GM21825 (cell line): Measurements from ENCODE around the gene DOCK7.
"Not testable (repeated sequence)": the region's sequence is repeated elsewhere in the genome, so short reads cannot be mapped to it uniquely, and the experiment has no call there.

Experiments
- ATAC-seq: cut with Tn5 transposase; IDR thresholded peaks from one replicate; pipeline ENCODE4 v1.9.1; 2021; ENCODE audit warnings: mild to moderate bottlenecking, moderate library complexity; ENCODE audit not compliant: unreplicated experiment

DOCK7 gene

DNA sequence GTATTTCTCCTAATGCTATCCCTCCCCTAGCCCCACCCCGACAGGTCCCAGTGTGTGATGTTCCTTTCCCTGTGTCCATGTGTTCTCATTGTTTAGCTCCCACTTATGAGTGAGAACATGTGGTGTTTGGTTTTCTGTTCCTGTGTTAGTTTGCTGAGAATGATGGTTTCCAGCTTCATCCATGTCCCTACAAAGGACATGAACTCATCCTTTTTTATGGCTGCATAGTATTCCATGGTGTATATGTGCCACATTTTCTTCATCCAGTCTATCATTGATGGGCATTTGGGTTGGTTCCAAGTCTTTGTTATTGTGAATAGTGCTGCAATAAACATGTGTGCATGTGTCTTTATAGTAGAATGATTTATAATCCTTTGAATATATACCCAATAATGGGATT is 77.6 kb downstream of the DOCK7 start:
- ATAC-seq, result not testable (repeated sequence)

DNA sequence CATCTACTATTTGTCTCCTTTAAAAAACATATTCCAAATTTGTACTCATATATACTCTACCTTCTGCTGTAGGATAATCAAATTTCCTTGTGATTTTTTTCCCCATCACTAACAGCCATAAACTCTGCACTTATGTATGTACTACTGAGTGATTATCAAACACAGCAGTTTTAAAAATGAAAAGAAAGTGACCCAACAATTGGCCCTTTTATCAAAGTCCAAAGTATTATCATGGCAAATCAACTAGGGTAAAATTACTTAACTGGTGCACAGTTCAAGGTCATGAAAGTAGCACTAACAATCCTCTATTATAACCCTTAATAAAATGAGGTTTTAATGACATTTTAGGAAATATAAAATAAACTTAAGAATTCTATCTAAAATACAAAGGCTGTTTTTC is 79.3 kb downstream of the DOCK7 start:
- ATAC-seq, result no peak

DNA sequence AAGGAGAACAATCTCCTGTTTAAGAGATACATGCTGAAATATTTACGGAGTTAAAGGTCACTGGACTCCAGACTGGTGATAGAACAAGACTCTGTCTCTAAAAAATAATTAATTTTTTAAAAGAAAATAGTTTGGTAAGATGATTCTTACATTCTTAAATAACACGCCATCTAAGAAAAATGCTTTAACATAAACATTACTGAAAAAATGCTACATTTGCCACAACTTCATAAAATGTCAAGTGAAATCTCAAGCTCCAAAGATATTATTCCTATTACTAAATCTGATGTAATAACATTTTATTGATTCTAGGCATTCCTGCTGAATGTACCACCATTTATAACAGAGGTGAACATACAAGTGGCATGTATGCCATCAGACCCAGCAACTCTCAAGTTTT is 86.7 kb downstream of the DOCK7 start:
- no peak for ATAC-seq

DNA sequence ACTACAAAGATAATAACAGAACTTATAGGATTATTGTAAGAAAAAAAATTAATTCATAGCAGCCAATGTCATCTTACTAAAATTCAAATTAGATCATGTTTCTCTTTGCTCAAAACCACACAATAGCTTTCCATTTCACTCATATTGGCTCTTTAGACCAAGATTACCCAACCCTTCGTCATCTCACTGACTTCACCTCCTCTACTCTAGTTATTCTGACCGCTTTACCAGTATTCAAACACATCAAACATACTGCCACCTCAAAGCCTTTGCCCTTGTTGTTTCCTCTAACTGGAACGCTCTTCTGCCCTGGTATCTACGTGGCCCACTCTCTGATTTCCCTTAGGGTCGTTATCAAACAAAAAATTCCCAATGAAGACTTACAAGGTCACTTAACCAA is 89.1 kb downstream of the DOCK7 start:
- ATAC-seq, result no peak

DNA sequence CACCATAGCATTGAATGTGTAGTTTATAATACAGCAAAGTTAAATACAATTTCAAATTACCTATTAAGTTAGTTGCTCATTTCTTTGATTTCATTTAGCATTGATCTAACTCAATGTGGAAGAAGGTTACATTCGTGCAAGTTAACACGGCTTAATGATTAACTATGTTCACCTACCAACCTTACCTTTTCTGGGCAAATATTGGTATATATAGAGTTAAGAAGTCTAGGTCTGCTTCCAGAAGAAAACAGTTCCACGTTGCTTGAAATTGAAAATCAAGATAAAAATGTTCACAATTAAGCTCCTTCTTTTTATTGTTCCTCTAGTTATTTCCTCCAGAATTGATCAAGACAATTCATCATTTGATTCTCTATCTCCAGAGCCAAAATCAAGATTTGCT is 90.9 kb downstream of the DOCK7 start, which contains the start of gene ANGPTL3:
Gene ANGPTL3 (plus strand): TSS at position 240 of the 400 bp plus-strand sequence. CDS start 47 bp downstream, at position 287.
- no peak for ATAC-seq

DNA sequence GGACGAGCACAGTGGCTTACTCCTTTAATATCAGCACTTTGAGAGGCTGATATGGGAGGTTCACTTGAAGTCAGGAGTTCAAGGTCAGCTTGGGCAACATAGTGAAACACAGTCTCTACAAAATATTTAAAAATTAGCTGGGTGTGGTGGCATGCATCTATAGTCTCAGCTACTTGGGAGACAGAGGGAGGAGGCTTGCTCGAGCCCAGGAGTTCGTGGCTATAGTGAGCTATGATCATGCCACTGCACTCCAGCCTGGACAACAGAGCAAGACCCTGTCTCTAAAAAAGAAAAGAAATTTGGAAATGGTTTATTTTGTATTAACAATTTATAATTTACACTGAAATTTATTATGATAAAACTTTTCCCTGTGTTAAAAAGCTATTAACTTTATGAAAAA is 92.5 kb downstream of the DOCK7 start:
- no peak for ATAC-seq

DNA sequence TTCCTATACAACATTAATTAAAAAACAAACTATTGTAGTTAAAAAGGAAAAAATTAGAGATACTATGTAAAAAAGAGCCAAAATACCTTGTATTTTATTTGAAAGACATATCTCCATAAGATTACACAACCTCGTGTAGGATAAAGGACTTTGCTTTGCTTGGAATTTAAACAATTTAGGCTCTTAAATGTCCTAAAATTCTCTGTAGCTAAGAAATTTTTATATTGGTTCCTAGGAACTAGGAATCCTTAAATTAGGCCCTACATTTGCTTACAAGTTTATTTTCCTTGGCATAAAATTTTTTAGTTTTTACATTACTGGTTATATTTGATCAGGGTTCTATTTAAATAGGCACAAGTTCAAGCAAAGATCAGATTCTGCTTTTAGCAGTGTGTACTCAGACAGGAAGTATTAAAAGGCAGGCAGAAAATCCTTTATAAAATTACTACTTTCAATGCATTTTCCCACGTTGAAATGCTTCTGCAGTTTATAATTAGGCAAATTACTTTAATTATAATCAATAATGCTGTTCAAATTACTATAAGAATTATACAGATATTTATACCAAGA is 94.3 kb downstream of the DOCK7 start:
- no peak for ATAC-seq

DNA sequence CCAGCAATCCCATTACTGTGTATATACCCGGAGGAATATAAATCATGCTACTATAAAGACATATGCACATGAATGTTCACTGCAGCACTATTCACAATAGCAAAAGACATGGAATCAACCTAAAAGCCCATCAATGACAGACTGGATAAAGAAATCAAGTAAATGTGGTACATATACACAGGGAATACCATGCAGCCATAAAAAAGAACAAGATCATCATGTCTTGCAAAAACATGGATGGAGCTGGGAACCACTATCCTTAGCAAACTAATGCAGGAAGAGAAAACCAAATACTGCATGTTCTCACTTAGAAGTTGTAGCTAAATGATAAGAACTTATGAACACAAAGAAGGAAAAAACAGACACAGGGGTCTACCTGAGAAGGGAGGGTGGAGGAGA is 97.2 kb downstream of the DOCK7 start:
- no peak for ATAC-seq

DNA sequence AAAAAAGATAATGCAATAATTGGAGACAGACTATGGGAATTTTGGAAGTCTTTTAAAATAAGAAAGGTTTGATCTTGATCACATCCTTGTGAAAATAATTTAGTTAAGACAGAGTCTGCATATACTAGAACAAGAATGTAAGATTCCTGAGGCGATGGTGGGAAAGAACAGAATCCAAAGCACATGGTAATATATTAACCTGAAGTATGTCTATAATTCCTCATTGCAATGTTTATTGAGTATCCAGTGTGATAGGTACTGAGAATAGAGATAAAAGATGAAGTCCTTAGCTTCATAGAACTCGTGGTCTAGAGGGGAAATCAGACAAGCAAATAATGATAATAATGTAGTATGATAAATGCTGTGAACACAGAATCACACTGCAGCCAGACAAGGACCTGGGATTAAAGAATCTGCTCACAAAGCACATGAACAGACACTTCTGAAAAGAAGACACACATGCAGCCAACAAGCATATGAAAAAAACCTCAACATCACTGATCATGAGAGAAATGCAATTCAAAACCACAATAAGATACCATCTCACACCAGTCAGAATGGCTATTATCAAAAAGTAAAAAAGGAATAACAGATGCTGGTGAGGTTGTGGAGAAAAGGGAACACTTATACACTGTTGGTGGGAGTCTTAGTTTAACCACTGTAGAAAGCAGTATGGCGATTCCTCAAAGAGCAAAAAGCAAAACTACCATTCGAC is 97.8 kb downstream of the DOCK7 start:
- no peak for ATAC-seq

DNA sequence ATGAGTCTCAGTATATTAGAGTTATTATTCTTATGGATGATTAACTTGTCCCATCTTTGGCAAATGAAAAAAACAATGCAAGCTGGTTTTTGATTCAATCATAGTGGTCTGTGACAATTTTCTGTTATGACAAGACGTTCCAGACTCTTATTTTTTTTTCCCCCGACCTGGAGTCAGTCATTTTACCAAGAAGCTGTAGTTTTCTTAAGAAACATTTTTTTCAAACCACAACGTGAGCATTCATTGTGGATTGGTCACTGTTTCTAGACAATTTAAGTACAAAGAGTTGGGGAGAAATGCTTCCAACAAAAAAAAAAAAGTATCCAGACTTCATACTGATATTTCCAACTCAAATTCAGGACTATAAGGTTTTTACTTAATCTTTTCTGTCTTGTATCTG is 98.9 kb downstream of the DOCK7 start:
- ATAC-seq, result no peak

DNA sequence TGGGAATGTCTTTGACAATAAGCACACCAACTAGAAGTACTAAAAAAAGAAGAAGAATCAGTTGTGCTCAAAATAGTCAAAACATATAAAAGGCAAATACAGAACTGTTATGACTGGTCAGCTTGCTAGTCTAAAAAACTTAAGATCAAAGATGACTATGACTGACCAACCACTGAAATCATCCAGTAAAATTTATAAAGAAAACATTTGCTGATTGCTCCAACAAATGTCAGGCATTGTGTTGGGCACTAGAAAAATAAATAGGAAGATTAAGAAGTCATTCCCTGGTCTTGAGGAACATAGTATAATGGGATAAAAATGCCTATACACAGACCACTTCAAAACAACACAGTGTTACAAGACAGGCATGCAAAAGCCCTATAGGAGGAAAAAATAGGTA is 100.2 kb downstream of the DOCK7 start:
- ATAC-seq, result no peak

DNA sequence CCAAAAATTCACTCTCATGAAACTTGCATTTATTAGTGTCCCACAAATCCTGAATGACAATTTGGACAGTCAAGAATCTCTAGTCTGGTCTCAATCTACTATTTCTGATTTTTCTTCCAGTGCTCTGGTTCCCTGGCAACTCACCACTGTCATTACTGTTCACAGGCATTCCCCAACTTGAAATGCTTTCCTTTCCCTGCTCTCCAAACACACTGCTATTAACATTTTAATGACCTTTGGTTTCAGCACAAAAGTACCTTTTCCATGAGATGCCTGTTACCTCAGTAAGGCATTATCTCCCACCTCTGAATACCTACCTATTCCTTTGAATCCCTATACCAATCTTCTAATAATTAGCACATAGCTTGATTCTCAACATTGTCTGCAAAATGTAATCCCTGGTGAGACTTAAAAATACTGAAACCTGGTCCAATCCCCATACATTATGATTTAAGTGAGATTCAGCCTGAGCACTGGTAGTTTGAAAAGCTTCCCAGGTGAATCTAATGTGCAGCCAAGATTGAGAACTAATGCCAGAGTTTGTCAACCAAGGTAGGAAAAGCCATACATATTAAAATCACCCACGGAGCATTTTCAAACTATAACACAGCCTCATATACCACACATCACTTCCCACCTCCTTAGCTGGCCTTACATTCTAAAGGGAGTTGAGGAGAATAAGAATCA is 102.6 kb downstream of the DOCK7 start:
- ATAC-seq, result no peak

DNA sequence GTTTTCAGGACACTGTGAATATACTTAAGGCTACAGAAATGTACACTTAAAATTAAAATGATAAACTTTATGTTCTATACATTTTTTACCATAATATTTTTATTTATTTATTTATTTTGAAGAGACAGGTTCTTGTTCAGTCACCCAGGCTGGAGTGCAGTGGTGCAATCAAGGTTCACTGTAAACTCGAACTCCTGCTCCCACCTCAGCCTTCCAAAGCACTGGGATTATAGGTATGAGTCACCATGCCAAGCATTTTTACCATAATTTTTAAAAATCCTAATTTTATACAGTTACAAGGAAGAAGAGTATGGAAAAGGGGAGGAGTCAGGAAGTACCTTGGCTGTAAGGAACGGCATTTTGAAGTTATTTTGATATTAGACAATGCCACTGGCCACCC is 114.5 kb downstream of the DOCK7 start:
- no peak for ATAC-seq

DNA sequence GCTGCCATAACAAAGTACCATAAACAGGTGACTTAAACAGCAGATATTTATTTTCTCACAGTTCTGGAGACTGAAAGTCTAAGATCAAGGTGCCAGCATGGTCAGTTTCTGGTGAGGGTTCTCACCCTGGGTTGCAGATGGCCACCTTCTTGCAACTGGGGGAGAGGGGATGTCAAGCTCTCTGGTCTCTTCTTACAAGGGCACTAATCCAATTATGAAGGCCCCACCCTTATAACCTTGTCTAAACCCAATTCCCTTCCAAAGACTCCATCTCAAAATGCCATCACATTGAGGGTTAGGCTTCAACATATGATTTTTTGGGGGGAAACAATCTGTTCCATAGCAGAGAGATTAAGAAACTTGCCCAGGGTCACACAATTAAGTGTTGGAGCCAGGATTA is 115.7 kb downstream of the DOCK7 start:
- ATAC-seq, result no peak

DNA sequence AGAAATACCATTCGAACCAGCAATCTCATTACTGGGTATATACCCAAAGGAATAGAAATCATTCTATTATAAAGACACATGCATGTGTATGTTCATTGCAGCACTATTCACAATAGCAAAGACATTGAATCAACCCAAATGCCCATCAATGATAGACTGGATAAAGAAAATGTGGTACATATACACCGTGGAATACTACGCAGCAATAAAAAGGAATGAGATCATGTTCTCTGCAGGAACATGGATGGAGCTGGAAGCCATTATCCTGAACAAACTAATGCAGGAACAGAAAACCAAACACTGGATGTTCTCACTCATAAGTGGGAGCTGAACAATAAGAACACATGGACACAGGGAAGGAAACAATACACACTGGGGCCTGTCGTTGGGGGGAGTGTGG is 116.7 kb downstream of the DOCK7 start:
- ATAC-seq, result not testable (repeated sequence)

DNA sequence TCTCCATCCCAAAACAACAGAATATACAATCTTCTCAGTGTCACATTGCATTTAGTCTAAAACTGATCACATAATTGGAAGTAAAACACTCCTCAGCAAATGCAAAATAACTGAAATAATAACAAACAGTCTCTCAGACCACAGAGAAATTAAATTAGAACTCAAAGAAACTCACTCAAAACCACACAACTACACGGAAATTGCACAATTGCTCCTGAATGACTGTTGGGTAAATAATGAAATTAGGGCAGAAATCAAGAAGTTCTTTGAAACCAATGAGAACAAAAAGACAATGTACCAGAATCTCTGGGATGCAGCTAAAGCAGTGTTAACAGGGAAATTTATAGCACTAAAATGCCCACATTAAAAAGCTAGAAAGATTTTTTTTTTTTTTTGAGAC is 120.3 kb downstream of the DOCK7 start:
- not testable (repeated sequence) for ATAC-seq

DNA sequence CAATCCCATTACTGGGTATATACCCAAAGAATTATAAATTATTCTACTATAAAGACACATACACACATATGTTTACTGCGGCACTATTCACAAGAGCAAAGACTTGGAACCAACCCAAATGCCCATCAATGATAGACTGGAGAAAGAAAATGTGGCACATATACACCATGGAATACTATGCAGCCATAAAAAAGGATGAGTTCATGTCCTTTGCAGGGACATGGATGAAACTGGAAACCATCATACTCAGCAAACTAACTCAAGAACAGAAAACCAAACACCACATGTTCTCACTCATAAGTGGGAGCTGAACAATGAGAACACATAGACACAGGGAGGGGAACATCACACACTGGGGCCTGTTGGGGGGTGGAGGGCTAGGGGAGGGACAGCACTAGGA is 121.0 kb downstream of the DOCK7 start:
- ATAC-seq, result not testable (repeated sequence)

DNA sequence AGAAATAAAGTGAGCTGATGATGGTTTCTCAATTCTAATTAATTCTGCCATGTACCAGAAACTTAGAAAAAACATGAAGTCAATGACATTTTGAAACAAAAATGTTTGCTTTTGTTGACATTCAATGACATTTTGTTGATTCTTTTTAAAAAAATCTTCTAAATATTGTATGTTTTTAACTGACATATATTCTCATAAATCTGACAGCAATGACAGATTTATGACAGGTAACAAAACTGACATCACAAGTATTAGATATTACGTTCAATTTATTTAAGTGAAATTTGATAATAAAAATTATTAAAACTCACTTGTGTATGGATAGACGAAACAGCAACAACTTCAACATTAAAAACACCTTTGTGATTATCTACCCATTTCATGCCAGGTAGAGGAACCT is 126.9 kb downstream of the DOCK7 start:
- ATAC-seq, result no peak

DNA sequence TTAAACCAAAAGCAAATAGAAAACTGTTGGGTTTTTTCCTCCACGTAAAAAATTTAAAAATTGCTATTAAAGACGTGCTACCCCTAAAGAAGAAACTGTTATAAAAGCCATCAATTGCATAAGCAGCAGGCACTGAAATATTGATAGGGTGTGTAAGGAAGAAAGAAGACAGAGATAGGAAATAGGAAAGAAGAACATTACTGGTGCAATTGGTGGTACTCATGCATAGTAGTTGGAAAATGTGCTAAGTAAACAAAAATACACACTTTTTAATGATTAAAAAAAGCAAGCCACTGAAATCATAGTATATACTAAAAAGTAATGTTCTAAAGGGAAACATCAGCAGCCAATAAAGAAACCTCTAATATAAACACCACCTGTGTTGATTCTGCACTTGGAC is 143.6 kb downstream of the DOCK7 start:
- no peak for ATAC-seq

DNA sequence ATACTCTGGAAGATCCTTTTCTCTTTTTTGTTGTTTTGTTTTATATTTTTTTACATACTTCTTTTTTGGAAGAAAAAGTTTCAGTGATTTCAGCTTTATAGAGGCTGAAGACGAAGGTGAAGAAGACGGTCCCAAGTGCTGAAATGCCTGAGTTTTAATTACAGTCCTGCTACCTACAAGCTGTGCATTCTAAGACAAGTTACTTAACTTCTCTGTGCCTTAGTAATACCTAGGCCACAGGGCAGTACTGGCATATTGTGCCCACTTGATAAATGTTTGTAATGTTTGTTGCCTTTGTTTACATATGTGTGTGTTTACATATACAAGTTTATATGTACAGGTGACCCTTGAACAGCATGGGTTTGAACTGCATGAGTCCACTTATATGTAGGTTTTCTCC is 147.1 kb downstream of the DOCK7 start:
- ATAC-seq, result no peak

DNA sequence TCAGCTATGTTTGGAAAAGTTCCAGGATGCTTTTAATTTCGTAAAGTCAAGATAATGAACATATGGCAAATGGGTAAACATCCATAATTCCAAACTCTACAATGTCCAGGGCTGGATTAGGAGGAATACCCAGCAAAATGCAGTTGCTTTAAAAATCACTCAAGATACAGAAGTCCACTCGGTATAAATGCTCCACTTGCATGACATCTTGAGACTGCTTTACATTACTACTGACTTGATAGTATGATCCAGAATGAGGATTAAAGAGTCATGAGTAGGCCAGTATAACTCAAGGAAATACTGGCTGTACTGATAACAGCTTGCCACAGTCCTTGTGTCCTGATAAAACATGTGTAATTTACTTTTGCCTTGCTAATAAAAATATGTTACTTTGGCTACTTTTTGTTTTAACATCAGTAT is 149.1 kb downstream of the DOCK7 start:
- ATAC-seq, result no peak

DNA sequence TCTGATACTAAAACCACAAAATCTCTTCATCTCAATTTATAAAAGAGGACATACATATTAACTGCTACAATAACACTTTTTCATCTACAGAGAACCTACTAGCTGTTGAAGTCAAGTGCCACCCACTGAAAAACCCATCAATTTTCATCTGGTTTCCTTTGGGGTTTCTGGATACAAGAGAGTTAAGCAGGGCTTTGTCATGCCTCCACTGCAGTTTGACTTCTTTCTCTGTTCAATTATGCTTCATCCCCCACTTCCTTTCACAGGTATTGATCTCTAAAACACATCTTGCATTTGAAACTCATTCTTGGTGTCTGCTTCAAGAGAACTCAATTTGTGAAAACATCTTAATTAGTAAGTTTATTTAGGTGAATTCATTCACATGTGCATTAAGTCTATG is 151.3 kb downstream of the DOCK7 start:
- ATAC-seq, result no peak
